Activated CD8-positive, alpha-beta T cell treated with anti-CD3 and anti-CD28 coated beads, Interleukin-2, amount 10 ng/mL, durations not matched to agents 7 days and 5 days (primary cell): ENCODE measurements around the gene C1QTNF3. TPM values are rescaled to one million over a fixed set of nuclear protein-coding genes. Genes with fewer than 3 reads are reported as not detected.

Experiments used
- ATAC-seq: fragments of 150-1000 bp; cut with Tn5 transposase; one replicate; pipeline ENCODE4 v1.10.0; 2021; ENCODE audit warnings: moderate library complexity
- CTCF ChIA-PET: fragments of 350-600 bp; sonication (Branson Sonifier 250); formaldehyde crosslinking; loops from one replicate; lab custom pipeline; 2021; ENCODE audit warnings: antibody characterized with exemption; lab: Charles Lee
- POLR2A ChIA-PET: fragments of 350-600 bp; sonication (Branson Sonifier 250); formaldehyde crosslinking; loops from one replicate; lab custom pipeline; 2021; ENCODE audit warnings: antibody characterized with exemption; lab: Charles Lee
- DNase-seq: peaks from one replicate; pipeline ENCODE4 v3.0.0-alpha.2; 2020
- H3K27ac Mint-ChIP-seq: one replicate; pipeline ENCODE4 v1.8.0; 2021; ENCODE audit warnings: mild to moderate bottlenecking, mixed read lengths
- H3K27me3 Mint-ChIP-seq: one replicate; pipeline ENCODE4 v1.8.0; 2021; ENCODE audit warnings: low read depth, mixed read lengths
- H3K36me3 Mint-ChIP-seq: one replicate; pipeline ENCODE4 v1.8.0; 2021; ENCODE audit warnings: low read depth, mixed read lengths
- H3K4me1 Mint-ChIP-seq: one replicate; pipeline ENCODE4 v1.8.0; 2021; ENCODE audit warnings: low read depth, mixed read lengths
- H3K4me3 Mint-ChIP-seq: one replicate; pipeline ENCODE4 v1.8.0; 2021; ENCODE audit warnings: mild to moderate bottlenecking, mixed read lengths
- H3K9me3 Mint-ChIP-seq: one replicate; pipeline ENCODE4 v1.8.0; 2022; ENCODE audit warnings: mixed read lengths; ENCODE audit not compliant: insufficient read depth
- total RNA-seq, 2 experiments: library from RNA; stranded (reverse); gene quantifications; one replicate each; pipeline ENCODE4 v1.2.3, GENCODE V29; 2021

C1QTNF3 gene
- total RNA-seq, 2 experiments from 2014 or later = 2.8 to 3.0 TPM

DNA sequence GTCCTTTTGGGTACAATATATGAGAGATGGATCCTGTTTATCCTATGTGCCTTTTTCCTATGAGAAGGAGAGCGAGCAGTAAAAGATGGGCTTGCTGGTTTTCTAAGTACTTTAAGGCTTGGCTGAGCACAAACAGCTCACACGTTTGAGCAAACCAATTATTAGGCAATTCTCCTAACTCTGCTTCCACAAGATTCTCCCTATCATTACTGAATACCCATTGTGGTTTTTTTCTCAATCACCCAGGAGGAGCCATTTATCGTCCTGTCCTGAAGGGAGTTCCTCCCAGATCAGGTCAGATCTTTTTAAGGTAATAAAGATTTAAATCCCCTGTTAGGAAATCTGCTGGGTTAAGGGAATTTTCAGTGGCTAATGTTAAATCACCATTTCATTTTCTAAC lies 19.4 kb upstream of the C1QTNF3 start:
- no peak for DNase-seq
- no peak for ATAC-seq
- Mint-ChIP-seq H3K36me3 (peaks cover 9% of the 10 kb centered on the region), H3K4me3 (no peak overlapping the region), H3K9me3 (no peaks in the 10 kb centered on the region), H3K4me1 (no peaks in the 10 kb centered on the region), H3K27ac (no peak overlapping the region), H3K27me3 (no peaks in the 10 kb centered on the region)
- POLR2A ChIA-PET = interaction anchor here (0.8 kb wide), 1 partner anchor 14 kb away, joined by 3 read pairs; no protein-coding TSS in a partner anchor
- CTCF ChIA-PET = no interaction called here

DNA sequence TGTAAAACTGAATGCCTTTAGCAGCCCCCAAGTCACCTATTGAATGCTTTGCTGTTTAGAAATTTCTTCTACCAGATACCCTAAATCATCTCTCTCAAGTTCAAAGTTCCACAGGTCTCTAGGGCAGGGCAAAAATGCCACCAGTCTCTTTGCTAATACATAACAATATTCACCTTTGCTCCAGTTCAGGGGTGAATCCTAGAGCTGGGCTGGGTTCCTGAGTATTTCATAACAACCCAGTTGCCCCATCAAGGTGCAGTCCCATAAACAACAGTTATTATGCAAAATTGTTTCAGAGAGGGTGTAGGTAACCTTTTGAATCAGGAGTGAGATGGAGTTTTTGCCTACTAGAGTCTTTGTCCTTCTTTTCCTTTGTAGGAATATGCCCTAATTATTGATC lies 19.0 kb upstream of the C1QTNF3 start:
- Mint-ChIP-seq H3K9me3 (no peaks in the 10 kb centered on the region), H3K4me1 (no peaks in the 10 kb centered on the region), H3K4me3 (no peak overlapping the region), H3K36me3 (peaks cover 9% of the 10 kb centered on the region), H3K27ac (no peak overlapping the region), H3K27me3 (no peaks in the 10 kb centered on the region)
- DNase-seq (no peak), ATAC-seq (no peak)
- ChIA-PET CTCF (no interaction called here), POLR2A (interaction anchor here (0.8 kb wide), 1 partner anchor 13 kb away, joined by 3 read pairs; no protein-coding TSS in a partner anchor)

DNA sequence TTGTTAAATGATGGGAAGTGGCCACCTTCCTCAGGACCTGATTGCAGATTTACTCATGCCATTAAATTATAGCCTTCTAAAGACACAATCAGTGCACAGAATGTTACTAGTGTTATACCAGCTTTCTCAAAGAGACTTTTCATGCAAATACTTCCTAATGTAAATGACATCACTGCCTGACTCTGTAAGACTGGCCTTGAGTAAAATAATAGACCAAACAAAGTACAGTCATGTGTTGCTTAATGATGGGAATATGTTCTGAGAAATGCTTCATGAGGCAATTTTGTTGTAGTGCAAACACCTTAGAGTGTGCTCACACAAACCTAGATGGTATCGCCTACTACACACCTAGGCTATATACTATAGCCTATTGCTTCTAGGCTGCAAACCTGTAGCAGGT lies 17.0 kb upstream of the C1QTNF3 start:
- Mint-ChIP-seq H3K4me1 (no peaks in the 10 kb centered on the region), H3K36me3 (peaks cover 8% of the 10 kb centered on the region), H3K27me3 (no peaks in the 10 kb centered on the region), H3K9me3 (no peaks in the 10 kb centered on the region), H3K27ac (no peak overlapping the region), H3K4me3 (no peak overlapping the region)
- ATAC-seq (no peak), DNase-seq (no peak)
- ChIA-PET CTCF (no interaction called here), POLR2A (no interaction called here)

DNA sequence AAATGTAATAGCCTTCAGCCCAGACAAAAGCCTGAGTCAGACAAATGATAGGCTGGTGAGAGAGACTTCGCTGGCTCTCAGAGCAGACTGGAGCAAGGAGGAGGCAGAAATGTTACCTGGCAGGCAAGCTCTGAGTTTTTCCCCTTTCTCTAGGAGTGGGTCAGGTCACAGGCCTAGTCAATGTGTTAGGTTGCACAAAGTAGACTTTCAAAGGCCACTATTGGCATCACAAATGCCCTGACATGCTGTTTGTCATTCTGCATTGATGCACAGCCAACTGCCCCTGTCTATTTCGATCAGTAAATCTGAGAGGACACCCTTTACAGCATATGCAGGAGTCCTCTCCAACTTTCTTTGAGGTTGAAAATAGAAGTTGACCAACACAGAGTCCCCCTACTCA lies 15.5 kb upstream of the C1QTNF3 start:
- DNase-seq (no peak), ATAC-seq (no peak)
- no peaks in the 10 kb centered on the region for H3K4me1 Mint-ChIP-seq
- H3K9me3 Mint-ChIP-seq = no peaks in the 10 kb centered on the region
- H3K4me3 Mint-ChIP-seq = no peak overlapping the region
- H3K27ac Mint-ChIP-seq = no peak overlapping the region
- peaks cover 7% of the 10 kb centered on the region for H3K36me3 Mint-ChIP-seq
- ChIA-PET CTCF (no interaction called here), POLR2A (no interaction called here)
- H3K27me3 Mint-ChIP-seq = no peaks in the 10 kb centered on the region

DNA sequence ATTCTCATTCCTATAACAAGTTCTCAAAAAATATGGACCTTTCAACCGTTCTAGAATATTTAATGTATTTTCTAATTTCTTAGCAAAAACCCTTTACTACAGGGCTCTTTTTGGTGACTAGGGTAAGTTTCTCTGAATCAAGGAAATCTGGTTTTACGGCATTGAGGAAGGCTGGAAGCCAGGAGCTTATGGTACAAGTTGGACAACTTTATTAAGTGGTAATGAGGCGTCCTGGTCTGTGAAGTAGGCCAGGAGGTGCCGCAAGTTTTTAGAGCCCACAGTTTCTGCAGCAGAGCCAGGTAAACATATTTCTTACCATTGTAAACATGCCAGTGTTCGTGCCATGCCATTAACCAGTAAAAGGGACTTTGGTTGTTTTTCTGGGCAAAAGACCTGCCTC lies 14.6 kb upstream of the C1QTNF3 start:
- H3K4me3 Mint-ChIP-seq = no peak overlapping the region
- ChIA-PET CTCF (no interaction called here), POLR2A (no interaction called here)
- H3K9me3 Mint-ChIP-seq = no peaks in the 10 kb centered on the region
- no peak for ATAC-seq
- no peaks in the 10 kb centered on the region for H3K27me3 Mint-ChIP-seq
- H3K4me1 Mint-ChIP-seq = no peaks in the 10 kb centered on the region
- H3K27ac Mint-ChIP-seq = no peak overlapping the region
- H3K36me3 Mint-ChIP-seq = peaks cover 7% of the 10 kb centered on the region
- DNase-seq = no peak

DNA sequence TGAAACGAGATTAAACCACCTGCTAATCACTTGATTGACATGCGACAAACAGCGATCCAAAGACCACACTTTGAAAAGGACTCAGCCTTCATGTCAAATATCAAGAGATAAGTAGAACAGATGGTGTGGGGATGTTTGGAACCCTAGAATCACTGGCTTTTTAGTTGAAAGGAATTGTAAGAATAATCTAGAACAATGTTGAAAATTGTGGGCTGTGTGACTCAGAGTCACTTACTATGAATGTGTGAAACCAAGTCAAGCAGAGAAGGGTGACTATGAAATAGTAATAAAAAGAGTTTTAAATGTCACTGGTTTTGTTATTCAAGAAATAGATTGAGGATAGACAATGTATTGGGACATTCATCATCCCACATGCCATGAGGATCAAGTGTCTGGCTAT lies 14.1 kb upstream of the C1QTNF3 start:
- no peaks in the 10 kb centered on the region for H3K9me3 Mint-ChIP-seq
- ChIA-PET POLR2A (no interaction called here), CTCF (no interaction called here)
- no peak overlapping the region for H3K27ac Mint-ChIP-seq
- no peak overlapping the region for H3K4me3 Mint-ChIP-seq
- DNase-seq (no peak), ATAC-seq (no peak)
- no peaks in the 10 kb centered on the region for H3K4me1 Mint-ChIP-seq
- H3K36me3 Mint-ChIP-seq = peaks cover 5% of the 10 kb centered on the region
- H3K27me3 Mint-ChIP-seq = no peaks in the 10 kb centered on the region

DNA sequence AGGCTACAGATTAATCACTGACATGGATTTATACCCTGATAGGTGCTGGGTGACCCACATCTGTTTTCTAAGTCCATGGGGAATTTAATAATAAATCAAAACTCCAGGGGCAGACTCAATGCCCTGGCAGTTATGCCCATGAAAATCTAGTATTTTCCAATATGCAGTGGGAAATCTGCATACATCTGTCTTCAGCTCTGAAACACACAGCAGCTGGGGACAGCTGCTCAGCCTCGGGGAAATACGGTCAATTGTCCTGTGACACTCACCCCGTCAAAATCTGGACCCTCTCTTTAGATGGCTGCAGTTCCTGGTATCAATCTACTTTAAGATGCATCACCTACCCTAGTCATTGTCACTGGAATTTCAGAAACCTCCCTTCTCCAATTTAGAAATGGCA lies 12.7 kb upstream of the C1QTNF3 start:
- H3K4me3 Mint-ChIP-seq = no peak overlapping the region
- DNase-seq (no peak), ATAC-seq (no peak)
- POLR2A ChIA-PET = no interaction called here
- H3K27me3 Mint-ChIP-seq = no peaks in the 10 kb centered on the region
- no peaks in the 10 kb centered on the region for H3K4me1 Mint-ChIP-seq
- no peaks in the 10 kb centered on the region for H3K36me3 Mint-ChIP-seq
- H3K27ac Mint-ChIP-seq = no peak overlapping the region
- H3K9me3 Mint-ChIP-seq = no peaks in the 10 kb centered on the region
- CTCF ChIA-PET = no interaction called here

- ATAC-seq = no peak
- no peak for DNase-seq
- Mint-ChIP-seq H3K4me1 (no peaks in the 10 kb centered on the region), H3K27me3 (no peaks in the 10 kb centered on the region), H3K9me3 (no peaks in the 10 kb centered on the region), H3K36me3 (no peaks in the 10 kb centered on the region), H3K4me3 (no peak overlapping the region), H3K27ac (no peak overlapping the region)
- ChIA-PET CTCF (no interaction called here), POLR2A (no interaction called here)
Measured at GRCh38 chr5:34054400-34054729, 11.4 kb upstream of the C1QTNF3 start.

DNA sequence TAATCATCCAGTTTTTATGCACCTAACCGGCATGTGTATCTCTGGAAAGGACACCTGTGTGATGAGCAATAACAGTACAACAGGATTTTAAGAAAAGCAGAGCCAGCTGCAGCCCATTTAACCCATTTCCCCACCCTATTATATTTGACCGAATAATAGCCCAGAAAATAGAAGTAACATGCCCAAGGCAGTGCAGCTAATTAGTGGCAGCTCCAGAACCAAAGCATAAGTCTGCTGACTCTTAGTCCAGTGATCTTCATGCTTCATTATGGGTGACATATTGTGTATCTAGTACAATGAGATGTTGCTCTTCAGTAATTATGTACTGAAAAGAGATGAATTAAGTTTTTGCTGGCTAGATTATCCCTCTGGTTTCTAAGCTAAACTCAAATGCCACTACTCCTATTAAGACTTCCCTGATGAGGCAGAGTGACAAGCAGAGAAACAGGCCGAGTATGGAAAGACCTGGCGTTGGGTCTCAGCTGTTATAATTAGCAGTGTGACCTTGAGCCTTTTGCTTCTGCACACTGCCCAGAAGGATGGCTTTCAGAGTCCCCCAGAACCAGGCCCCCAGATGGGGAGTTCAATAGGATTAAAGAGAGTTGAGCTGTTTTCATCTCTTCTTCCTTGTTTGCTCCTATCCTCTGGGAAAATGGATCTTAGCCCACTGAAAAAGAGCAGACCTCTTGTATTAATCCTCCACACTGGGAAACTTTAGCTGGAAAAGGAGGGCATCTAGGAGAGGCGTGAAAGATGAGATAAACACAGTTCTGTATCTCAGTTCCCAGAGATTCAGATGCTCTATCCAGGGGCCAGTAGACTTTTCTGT lies 10.8 kb upstream of the C1QTNF3 start:
- Mint-ChIP-seq H3K27ac (no peak overlapping the region), H3K9me3 (no peaks in the 10 kb centered on the region), H3K27me3 (no peaks in the 10 kb centered on the region), H3K36me3 (no peaks in the 10 kb centered on the region), H3K4me1 (no peaks in the 10 kb centered on the region), H3K4me3 (no peak overlapping the region)
- POLR2A ChIA-PET = no interaction called here
- no peak for DNase-seq
- no peak for ATAC-seq
- CTCF ChIA-PET = no interaction called here

- H3K27ac Mint-ChIP-seq = no peak overlapping the region
- H3K9me3 Mint-ChIP-seq = no peaks in the 10 kb centered on the region
- no peaks in the 10 kb centered on the region for H3K36me3 Mint-ChIP-seq
- H3K4me3 Mint-ChIP-seq = no peak overlapping the region
- ChIA-PET POLR2A (no interaction called here), CTCF (no interaction called here)
- H3K4me1 Mint-ChIP-seq = no peaks in the 10 kb centered on the region
- DNase-seq (no peak), ATAC-seq (no peak)
- H3K27me3 Mint-ChIP-seq = no peaks in the 10 kb centered on the region
Measured at GRCh38 chr5:34053133-34053532, 10.1 kb upstream of the C1QTNF3 start.

DNA sequence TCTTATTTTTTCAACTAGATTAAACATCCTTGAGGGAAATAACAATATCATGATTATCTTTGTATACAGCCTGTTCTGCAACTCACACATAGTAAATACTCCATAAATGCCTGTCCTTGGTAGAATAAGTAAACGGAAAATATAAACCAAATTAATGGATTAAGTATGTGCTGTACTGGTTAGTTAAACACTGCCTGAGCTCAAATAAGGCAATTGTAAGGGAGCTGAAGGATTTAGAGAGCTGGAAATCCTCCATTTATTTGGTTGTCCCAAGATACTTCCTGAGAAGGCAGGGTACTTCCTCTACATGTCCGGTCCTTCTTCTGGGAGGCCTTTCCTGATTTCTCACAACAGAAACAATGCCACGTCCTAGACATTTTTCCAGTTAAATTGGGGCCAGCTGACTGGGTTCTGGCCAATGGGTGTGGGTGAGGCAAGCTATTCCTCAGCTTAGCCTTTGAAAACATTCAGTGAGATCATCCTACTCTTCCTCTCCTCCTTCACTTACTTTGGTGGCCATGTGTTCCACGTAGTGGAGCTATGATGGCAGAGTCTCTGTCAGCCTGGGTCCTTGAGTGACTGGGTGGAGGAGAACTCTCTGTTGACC lies 8.5 kb upstream of the C1QTNF3 start:
- H3K9me3 Mint-ChIP-seq = no peaks in the 10 kb centered on the region
- H3K4me3 Mint-ChIP-seq = no peak overlapping the region
- ChIA-PET CTCF (no interaction called here), POLR2A (no interaction called here)
- no peaks in the 10 kb centered on the region for H3K36me3 Mint-ChIP-seq
- ATAC-seq (no peak), DNase-seq (no peak)
- H3K27ac Mint-ChIP-seq = no peak overlapping the region
- no peaks in the 10 kb centered on the region for H3K4me1 Mint-ChIP-seq
- no peaks in the 10 kb centered on the region for H3K27me3 Mint-ChIP-seq

GRCh38 chr5:34047774-34048572 lies 5.0 kb upstream of the C1QTNF3 start:
- ChIA-PET POLR2A (interaction anchor here (0.5 kb wide), 1 partner anchor 15 kb away, joined by 3 read pairs; no protein-coding TSS in a partner anchor), CTCF (interaction anchor here (1.7 kb wide), 1 partner anchor 8 kb away, joined by 4 read pairs; no protein-coding TSS in a partner anchor)
- no peaks in the 10 kb centered on the region for H3K36me3 Mint-ChIP-seq
- no peak overlapping the region for H3K4me3 Mint-ChIP-seq
- H3K27me3 Mint-ChIP-seq = no peaks in the 10 kb centered on the region
- no peak overlapping the region for H3K27ac Mint-ChIP-seq
- no peaks in the 10 kb centered on the region for H3K9me3 Mint-ChIP-seq
- no peak for DNase-seq
- ATAC-seq = no peak
- no peaks in the 10 kb centered on the region for H3K4me1 Mint-ChIP-seq
